Stimulated activated CD8-positive, alpha-beta memory T cell treated with anti-CD3 and anti-CD28 coated beads, Interleukin-7, amount 100 ng/mL, for 48 hours (primary cell): ENCODE data around the gene DMRTA2.
"Not testable (repeated sequence)": the region's sequence is repeated elsewhere in the genome, so short reads cannot be mapped to it uniquely, and the experiment has no call there.

Experiments
- DNase-seq, 2 donors: peaks; one replicate each; pipeline ENCODE4 v3.0.0-alpha.2; 2020; ENCODE audit warnings: low read depth in 1 of 2; ENCODE audit errors: extremely low read depth in 1 of 2

Gene DMRTA2

GRCh38 chr1:50393522-50394120, 29.6 kb downstream of the DMRTA2 start:
- DNase-seq, result no peak

GRCh38 chr1:50381551-50381950, 41.7 kb downstream of the DMRTA2 start:
- DNase-seq, result not testable (repeated sequence)

GRCh38 chr1:50378770-50379169, 44.5 kb downstream of the DMRTA2 start:
- no peak for DNase-seq

- DNase-seq, result no peak
These were observed 49.7 kb downstream of the DMRTA2 start for GRCh38 chr1:50373532-50373931.

- DNase-seq, result no peak
These were observed 51.5 kb downstream of the DMRTA2 start for GRCh38 chr1:50371749-50372148.

- DNase-seq, result no peak
These were observed 53.4 kb downstream of the DMRTA2 start for GRCh38 chr1:50369830-50370229.

GRCh38 chr1:50369008-50369634, 54.1 kb downstream of the DMRTA2 start:
- no peak for DNase-seq

- DNase-seq, result peak in 1 of 2 donors; percentile 9
These were observed 54.9 kb downstream of the DMRTA2 start for GRCh38 chr1:50368179-50369007.
